SU-DHL-6 (cell line): ENCODE data around the gene COX19.

Experiments
- H2AFZ ChIP-seq: fragments of 200-600 bp; sonication (generic); 2 replicates; pipeline ENCODE4 v1.6.1; 2014; ENCODE audit warnings: low read depth, mild to moderate bottlenecking, moderate library complexity, mixed read lengths, antibody characterized with exemption, low read length; ENCODE audit not compliant: severe bottlenecking
- H3F3A ChIP-seq: fragments of 200-600 bp; shearing (Covaris generic); 2 replicates; pipeline ENCODE4 v1.6.0; 2016; ENCODE audit warnings: antibody characterized with exemption, mild to moderate bottlenecking; ENCODE audit not compliant: insufficient read depth
- H3K27ac ChIP-seq: fragments of 200-600 bp; sonication (generic); 2 replicates; pipeline ENCODE4 v1.5.1; 2016; ENCODE audit warnings: low read depth, mild to moderate bottlenecking, low read length, moderate library complexity, mixed read lengths
- H3K27me3 ChIP-seq: fragments of 200-600 bp; sonication (generic), shearing (Covaris generic); 2 replicates; pipeline ENCODE4 v1.6.0; 2014; ENCODE audit warnings: mild to moderate bottlenecking, low read length
- H3K36me3 ChIP-seq: fragments of 200-600 bp; sonication (generic); 2 replicates; pipeline ENCODE4 v1.6.1; 2014; ENCODE audit warnings: mild to moderate bottlenecking, low read length, mixed read lengths
- H3K4me2 ChIP-seq: fragments of 300-600, 200-600 bp; shearing (Covaris generic), sonication (generic); 2 replicates; pipeline ENCODE4 v1.6.0; 2014; ENCODE audit warnings: low read length, low read depth, mild to moderate bottlenecking; ENCODE audit not compliant: poor library complexity, severe bottlenecking
- H3K4me3 ChIP-seq: fragments of 200-600 bp; sonication (generic); 2 replicates; pipeline ENCODE4 v1.5.1; 2014; ENCODE audit warnings: antibody characterized with exemption, low read length, mild to moderate bottlenecking, mixed read lengths; ENCODE audit not compliant: insufficient read depth, poor library complexity, severe bottlenecking
- H3K79me2 ChIP-seq: fragments of 200-600 bp; sonication (generic); 2 replicates; pipeline ENCODE4 v1.6.1; 2014; ENCODE audit warnings: mild to moderate bottlenecking, low read length, moderate library complexity; ENCODE audit not compliant: insufficient read depth
- H3K9ac ChIP-seq: fragments of 200-600 bp; sonication (generic); 2 replicates; pipeline ENCODE4 v1.7.0; 2014; ENCODE audit warnings: mild to moderate bottlenecking, low read length
- H3K9me2 ChIP-seq: fragments of 200-600 bp; sonication (generic); replicated peaks from 2 replicates; pipeline ENCODE4 v1.6.1; 2014; ENCODE audit warnings: low read length; ENCODE audit not compliant: insufficient read depth
- H3K9me3 ChIP-seq: fragments of 200-600 bp; sonication (generic); 2 replicates; pipeline ENCODE4 v1.6.1; 2014; ENCODE audit warnings: low read length, mixed read lengths; ENCODE audit not compliant: insufficient read depth
- H4K20me1 ChIP-seq: fragments of 200-600 bp; sonication (generic); 2 replicates; pipeline ENCODE4 v1.6.1; 2014; ENCODE audit warnings: low read depth, mild to moderate bottlenecking, antibody characterized with exemption, low read length, moderate library complexity, mixed read lengths
- EZH2phosphoT487 ChIP-seq: fragments of 200-600 bp; sonication (generic), shearing (Covaris generic); conservative IDR thresholded peaks from 2 replicates; pipeline ENCODE4 v1.6.1; 2018; ENCODE audit warnings: mild to moderate bottlenecking, antibody characterized with exemption, low read length, moderate library complexity, mixed read lengths
- TF ChIP-seq, protein P1 (sequence below): fragments of 200-600 bp; sonication (generic); IDR thresholded peaks from one replicate; pipeline ENCODE4 v1.5.1; 2017; ENCODE audit warnings: antibody characterized with exemption, mild to moderate bottlenecking, low read length, moderate library complexity; ENCODE audit not compliant: insufficient read depth, poor library complexity, severe bottlenecking

The COX19 gene

DNA sequence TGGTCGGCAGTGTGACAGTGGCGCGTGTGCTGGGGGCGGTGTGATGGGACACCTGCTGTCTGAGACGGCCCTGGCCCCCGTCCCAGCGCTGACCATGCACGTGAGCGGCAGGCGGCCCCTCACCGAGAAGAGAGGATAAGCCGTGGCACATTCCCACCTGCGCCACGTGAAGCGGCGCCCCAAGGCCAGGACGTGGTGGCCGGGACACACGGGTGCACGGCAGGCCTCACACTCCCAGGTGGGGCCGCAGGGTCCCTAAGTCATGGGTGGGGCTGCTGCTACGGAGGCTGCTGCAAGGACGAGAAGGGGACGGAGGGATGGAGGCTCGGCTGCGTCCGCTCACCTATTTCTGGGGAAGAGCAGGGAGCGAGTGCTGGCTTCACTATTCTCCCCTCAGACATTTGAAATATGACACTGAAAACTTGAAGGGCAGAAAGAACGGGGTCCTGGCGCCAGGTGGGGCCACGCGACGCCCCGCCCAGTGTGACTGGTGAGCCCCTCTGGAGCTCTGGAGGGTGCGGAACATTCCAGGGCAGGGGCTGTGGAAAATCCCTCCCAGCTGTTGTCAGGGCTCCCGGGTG is 15.1 kb upstream of the COX19 start:
- no peaks in the 10 kb centered on the region for H3K9me2 ChIP-seq
- H3K27ac ChIP-seq, result no peak overlapping the region
- no peaks in the 10 kb centered on the region for H3K36me3 ChIP-seq
- peaks cover 11% of the 10 kb centered on the region; the same call in 1 of the 2 replicates for H3F3A ChIP-seq
- TF ChIP-seq EZH2phosphoT487, result no peak
- TF ChIP-seq, protein P1, sequence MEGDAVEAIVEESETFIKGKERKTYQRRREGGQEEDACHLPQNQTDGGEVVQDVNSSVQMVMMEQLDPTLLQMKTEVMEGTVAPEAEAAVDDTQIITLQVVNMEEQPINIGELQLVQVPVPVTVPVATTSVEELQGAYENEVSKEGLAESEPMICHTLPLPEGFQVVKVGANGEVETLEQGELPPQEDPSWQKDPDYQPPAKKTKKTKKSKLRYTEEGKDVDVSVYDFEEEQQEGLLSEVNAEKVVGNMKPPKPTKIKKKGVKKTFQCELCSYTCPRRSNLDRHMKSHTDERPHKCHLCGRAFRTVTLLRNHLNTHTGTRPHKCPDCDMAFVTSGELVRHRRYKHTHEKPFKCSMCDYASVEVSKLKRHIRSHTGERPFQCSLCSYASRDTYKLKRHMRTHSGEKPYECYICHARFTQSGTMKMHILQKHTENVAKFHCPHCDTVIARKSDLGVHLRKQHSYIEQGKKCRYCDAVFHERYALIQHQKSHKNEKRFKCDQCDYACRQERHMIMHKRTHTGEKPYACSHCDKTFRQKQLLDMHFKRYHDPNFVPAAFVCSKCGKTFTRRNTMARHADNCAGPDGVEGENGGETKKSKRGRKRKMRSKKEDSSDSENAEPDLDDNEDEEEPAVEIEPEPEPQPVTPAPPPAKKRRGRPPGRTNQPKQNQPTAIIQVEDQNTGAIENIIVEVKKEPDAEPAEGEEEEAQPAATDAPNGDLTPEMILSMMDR, result no peak
- no peak overlapping the region for H3K9ac ChIP-seq
- H4K20me1 ChIP-seq, result no peaks in the 10 kb centered on the region
- no peak overlapping the region for H3K4me2 ChIP-seq
- H2AFZ ChIP-seq, result no peak overlapping the region
- no peaks in the 10 kb centered on the region for H3K27me3 ChIP-seq
- no peak overlapping the region for H3K4me3 ChIP-seq
- no peaks in the 10 kb centered on the region for H3K79me2 ChIP-seq
- H3K9me3 ChIP-seq, result no peaks in the 10 kb centered on the region

DNA sequence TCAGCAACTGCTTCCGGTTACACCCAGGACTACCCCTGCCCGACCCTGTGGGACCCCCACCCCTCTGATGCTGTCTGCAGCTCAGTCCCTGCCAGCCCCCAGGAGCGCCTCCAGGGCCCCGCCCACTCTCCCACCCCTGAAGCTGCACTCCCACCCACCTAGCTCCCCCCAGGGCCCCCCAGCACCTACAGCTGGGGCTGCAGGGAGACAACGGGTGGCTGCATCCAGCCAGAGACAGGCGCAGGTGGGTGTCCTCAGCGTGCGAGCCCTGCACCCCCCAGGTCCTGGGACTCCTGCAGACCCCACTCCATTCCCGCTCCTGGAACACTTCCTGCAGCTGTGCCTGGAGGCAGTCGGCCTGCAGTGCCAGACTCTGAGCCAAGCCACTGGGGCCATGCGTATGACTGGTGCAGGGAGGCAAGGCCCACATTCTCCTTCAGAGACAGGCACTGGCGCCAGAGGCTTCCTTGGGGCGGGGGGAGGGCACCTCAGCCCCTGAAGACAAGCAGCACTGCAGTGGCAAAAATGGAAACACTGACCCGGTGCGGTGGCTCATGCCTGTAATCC is 13.7 kb upstream of the COX19 start:
- Histone ChIP-seq H3K79me2 (no peaks in the 10 kb centered on the region), H3K9ac (no peak overlapping the region), H2AFZ (no peak overlapping the region), H3K4me2 (no peak overlapping the region), H3K9me3 (no peaks in the 10 kb centered on the region), H3K4me3 (no peak overlapping the region), H4K20me1 (no peaks in the 10 kb centered on the region), H3K27me3 (no peaks in the 10 kb centered on the region), H3K9me2 (no peaks in the 10 kb centered on the region), H3K36me3 (no peaks in the 10 kb centered on the region), H3F3A (no peaks in the 10 kb centered on the region), H3K27ac (no peak overlapping the region)
- TF ChIP-seq, protein P1, result no peak
- TF ChIP-seq EZH2phosphoT487, result no peak

DNA sequence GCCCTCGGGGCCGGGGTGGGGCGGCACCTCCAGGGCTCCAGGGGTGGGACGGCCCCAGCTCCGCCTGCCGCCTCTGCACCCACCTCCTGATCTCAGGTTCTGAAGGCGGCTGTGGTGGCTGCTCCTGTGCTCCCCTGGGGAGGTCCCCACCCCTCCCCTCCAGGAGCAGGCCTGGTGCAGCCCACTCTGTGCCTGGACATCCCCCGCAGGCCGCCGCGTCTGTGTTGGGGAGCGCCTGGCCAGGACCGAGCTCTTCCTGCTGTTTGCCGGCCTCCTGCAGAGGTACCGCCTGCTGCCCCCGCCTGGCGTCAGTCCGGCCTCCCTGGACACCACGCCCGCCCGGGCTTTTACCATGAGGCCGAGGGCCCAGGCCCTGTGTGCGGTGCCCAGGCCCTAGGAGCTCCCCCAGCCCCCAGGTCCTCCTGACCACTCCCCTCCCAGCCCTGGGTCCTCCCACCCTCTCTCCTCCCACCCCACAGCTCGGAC is 13.1 kb upstream of the COX19 start:
- H3K4me3 ChIP-seq, result no peak overlapping the region
- H2AFZ ChIP-seq, result no peak overlapping the region
- no peaks in the 10 kb centered on the region for H3K9me2 ChIP-seq
- H3K9me3 ChIP-seq, result no peaks in the 10 kb centered on the region
- no peaks in the 10 kb centered on the region for H3K36me3 ChIP-seq
- H3K9ac ChIP-seq, result no peak overlapping the region
- no peaks in the 10 kb centered on the region for H3K27me3 ChIP-seq
- TF ChIP-seq, protein P1, result no peak
- no peak for TF ChIP-seq EZH2phosphoT487
- no peaks in the 10 kb centered on the region for H4K20me1 ChIP-seq
- no peak overlapping the region for H3K4me2 ChIP-seq
- no peaks in the 10 kb centered on the region for H3K79me2 ChIP-seq
- no peaks in the 10 kb centered on the region for H3F3A ChIP-seq
- no peak overlapping the region for H3K27ac ChIP-seq
